ENCODE measurements around the gene NOP58.

Gene NOP58

DNA sequence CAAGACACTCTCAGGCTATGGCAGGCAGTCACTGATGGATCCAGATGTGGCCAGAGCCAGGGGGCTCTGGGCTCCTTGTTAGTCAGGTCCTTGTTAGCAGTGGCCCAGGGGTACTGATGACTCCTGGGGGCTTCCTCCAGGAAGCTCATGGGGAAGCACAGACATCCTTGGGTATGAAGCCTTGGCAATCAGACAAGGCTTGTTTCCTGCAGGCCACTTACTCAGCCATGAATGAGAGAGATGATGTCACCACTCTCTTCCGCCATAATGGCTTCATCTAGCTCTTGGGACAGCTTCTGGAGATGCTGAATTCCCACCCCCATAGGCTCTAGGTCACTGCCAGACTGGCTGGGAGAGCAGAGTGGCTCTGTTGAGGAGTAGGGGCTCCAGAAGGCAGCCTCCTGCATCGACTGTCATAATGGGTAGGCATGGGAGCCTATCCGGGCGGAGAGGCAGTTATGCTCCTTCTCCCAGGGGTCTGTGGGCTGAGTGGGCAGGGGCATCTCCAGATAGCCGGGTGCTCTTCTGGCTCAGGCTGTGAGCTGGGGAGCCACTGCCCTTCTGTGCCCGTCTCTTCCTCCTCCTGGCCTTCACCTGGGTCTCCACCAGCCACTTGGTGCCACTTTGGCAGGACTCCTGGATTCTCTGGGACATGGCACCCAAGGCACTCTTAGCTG lies 70.4 kb downstream of the NOP58 start:
- H3K9me3 ChIP-seq (ENCODE audit: insufficient read depth, low read length, severe bottlenecking): no peaks in the 10 kb centered on the region
- H3K27ac ChIP-seq (ENCODE audit: low read length): no peak overlapping the region
- H3K36me3 ChIP-seq (ENCODE audit: insufficient read depth, low read length): no peaks in the 10 kb centered on the region
- no peaks in the 10 kb centered on the region for H3K79me2 ChIP-seq (ENCODE audit: insufficient read depth, low read length)
- H3K9ac ChIP-seq (ENCODE audit: low read depth, low read length): no peak overlapping the region
- ATAC-seq (ENCODE audit: insufficient read depth, low read depth) (no peak), DNase-seq (no peak)
- TF ChIP-seq, protein P1, sequence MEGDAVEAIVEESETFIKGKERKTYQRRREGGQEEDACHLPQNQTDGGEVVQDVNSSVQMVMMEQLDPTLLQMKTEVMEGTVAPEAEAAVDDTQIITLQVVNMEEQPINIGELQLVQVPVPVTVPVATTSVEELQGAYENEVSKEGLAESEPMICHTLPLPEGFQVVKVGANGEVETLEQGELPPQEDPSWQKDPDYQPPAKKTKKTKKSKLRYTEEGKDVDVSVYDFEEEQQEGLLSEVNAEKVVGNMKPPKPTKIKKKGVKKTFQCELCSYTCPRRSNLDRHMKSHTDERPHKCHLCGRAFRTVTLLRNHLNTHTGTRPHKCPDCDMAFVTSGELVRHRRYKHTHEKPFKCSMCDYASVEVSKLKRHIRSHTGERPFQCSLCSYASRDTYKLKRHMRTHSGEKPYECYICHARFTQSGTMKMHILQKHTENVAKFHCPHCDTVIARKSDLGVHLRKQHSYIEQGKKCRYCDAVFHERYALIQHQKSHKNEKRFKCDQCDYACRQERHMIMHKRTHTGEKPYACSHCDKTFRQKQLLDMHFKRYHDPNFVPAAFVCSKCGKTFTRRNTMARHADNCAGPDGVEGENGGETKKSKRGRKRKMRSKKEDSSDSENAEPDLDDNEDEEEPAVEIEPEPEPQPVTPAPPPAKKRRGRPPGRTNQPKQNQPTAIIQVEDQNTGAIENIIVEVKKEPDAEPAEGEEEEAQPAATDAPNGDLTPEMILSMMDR (IDR thresholded peaks at IDR 0.05; ENCODE audit: borderline replicate concordance, extremely low read depth, low read length, poor library complexity, severe bottlenecking): no peak
- TF ChIP-seq EZH2 (IDR thresholded peaks at IDR 0.05; ENCODE audit: borderline replicate concordance, low read depth, low read length, severe bottlenecking): no peak
- no peak overlapping the region for H2AFZ ChIP-seq (ENCODE audit: low read depth, low read length)
- no peaks in the 10 kb centered on the region for H3K27me3 ChIP-seq (ENCODE audit: insufficient read depth, low read length, poor library complexity)
- H3K4me2 ChIP-seq (ENCODE audit: insufficient read depth, low read length): no peak overlapping the region
- no peaks in the 10 kb centered on the region for H3K4me1 ChIP-seq (ENCODE audit: insufficient read depth, low read length)
- H4K20me1 ChIP-seq (ENCODE audit: insufficient read depth, low read length): no peaks in the 10 kb centered on the region
- H3K4me3 ChIP-seq (ENCODE audit: low read depth in 1 of 2, low read length in 2 of 2): no peak overlapping the region

- H3K4me3 ChIP-seq (ENCODE audit: low read depth in 1 of 2, low read length in 2 of 2): no peak overlapping the region
- TF ChIP-seq, protein P1 (IDR thresholded peaks at IDR 0.05; ENCODE audit: borderline replicate concordance, extremely low read depth, low read length, poor library complexity, severe bottlenecking): no peak
- TF ChIP-seq EZH2 (IDR thresholded peaks at IDR 0.05; ENCODE audit: borderline replicate concordance, low read depth, low read length, severe bottlenecking): no peak
- no peak overlapping the region for H3K27ac ChIP-seq (ENCODE audit: low read length)
- no peak for ATAC-seq (ENCODE audit: insufficient read depth, low read depth)
- no peaks in the 10 kb centered on the region for H3K79me2 ChIP-seq (ENCODE audit: insufficient read depth, low read length)
- DNase-seq: no peak
- no peak overlapping the region for H3K9ac ChIP-seq (ENCODE audit: low read depth, low read length)
- no peaks in the 10 kb centered on the region for H4K20me1 ChIP-seq (ENCODE audit: insufficient read depth, low read length)
- no peaks in the 10 kb centered on the region for H3K9me3 ChIP-seq (ENCODE audit: insufficient read depth, low read length, severe bottlenecking)
- no peaks in the 10 kb centered on the region for H3K27me3 ChIP-seq (ENCODE audit: insufficient read depth, low read length, poor library complexity)
- H3K4me1 ChIP-seq (ENCODE audit: insufficient read depth, low read length): no peaks in the 10 kb centered on the region
- H2AFZ ChIP-seq (ENCODE audit: low read depth, low read length): no peak overlapping the region
- H3K36me3 ChIP-seq (ENCODE audit: insufficient read depth, low read length): no peaks in the 10 kb centered on the region
- no peak overlapping the region for H3K4me2 ChIP-seq (ENCODE audit: insufficient read depth, low read length)
Measured at GRCh38 chr2:202337151-202337550, 71.6 kb downstream of the NOP58 start.

- Histone ChIP-seq H3K4me2 (ENCODE audit: insufficient read depth, low read length) (no peak overlapping the region), H3K4me3 (ENCODE audit: low read depth in 1 of 2, low read length in 2 of 2) (no peak overlapping the region), H3K36me3 (ENCODE audit: insufficient read depth, low read length) (no peaks in the 10 kb centered on the region), H3K79me2 (ENCODE audit: insufficient read depth, low read length) (no peaks in the 10 kb centered on the region), H4K20me1 (ENCODE audit: insufficient read depth, low read length) (no peaks in the 10 kb centered on the region), H3K9me3 (ENCODE audit: insufficient read depth, low read length, severe bottlenecking) (no peaks in the 10 kb centered on the region), H3K27ac (ENCODE audit: low read length) (no peak overlapping the region), H2AFZ (ENCODE audit: low read depth, low read length) (no peak overlapping the region), H3K9ac (ENCODE audit: low read depth, low read length) (no peak overlapping the region), H3K4me1 (ENCODE audit: insufficient read depth, low read length) (no peaks in the 10 kb centered on the region), H3K27me3 (ENCODE audit: insufficient read depth, low read length, poor library complexity) (no peaks in the 10 kb centered on the region)
- ATAC-seq (ENCODE audit: insufficient read depth, low read depth) (no peak), DNase-seq (no peak)
- TF ChIP-seq EZH2 (IDR thresholded peaks at IDR 0.05; ENCODE audit: borderline replicate concordance, low read depth, low read length, severe bottlenecking): no peak
- TF ChIP-seq, protein P1 (IDR thresholded peaks at IDR 0.05; ENCODE audit: borderline replicate concordance, extremely low read depth, low read length, poor library complexity, severe bottlenecking): no peak
Measured at GRCh38 chr2:202337706-202338346, 72.3 kb downstream of the NOP58 start.
